Neutrophil (primary cell): ENCODE results near the gene SLC6A12.

Experiments used
- H3K27ac ChIP-seq: fragments of 200-600 bp; sonication (generic); 2 replicates; pipeline ENCODE4 v1.5.1; 2016; ENCODE audit warnings: mild to moderate bottlenecking, moderate library complexity
- H3K27me3 ChIP-seq: fragments of 200-600 bp; sonication (generic); 2 replicates; pipeline ENCODE4 v1.6.0; 2016; ENCODE audit warnings: mild to moderate bottlenecking
- H3K36me3 ChIP-seq: fragments of 200-600 bp; sonication (generic); 2 replicates; pipeline ENCODE4 v1.5.1; 2017
- H3K4me1 ChIP-seq, 2 experiments: fragments of 200-600 bp in 1 of 2; sonication (generic) in 1 of 2; 1 replicate in 1 of 2; 2 replicates in 1 of 2; pipeline versions ENCODE4 v1.5.1 to v1.6.1; 2013 to 2016; ENCODE audit warnings: low read depth in 1 of 2, low read length in 1 of 2, mild to moderate bottlenecking in 1 of 2, moderate library complexity in 1 of 2; ENCODE audit not compliant: control insufficient read depth in 1 of 2, insufficient read depth in 1 of 2
- H3K4me3 ChIP-seq, 2 experiments: fragments of 200-600 bp in 1 of 2; sonication (generic) in 1 of 2; 1 replicate in 1 of 2; 2 replicates in 1 of 2; pipeline ENCODE4 v1.5.1; 2013 to 2016; ENCODE audit warnings: low read depth in 1 of 2, low read length in 1 of 2, mild to moderate bottlenecking in 1 of 2, moderate library complexity in 1 of 2
- H3K9me3 ChIP-seq: fragments of 200-600 bp; sonication (generic); 2 replicates; pipeline ENCODE4 v1.5.1; 2016
- TF ChIP-seq, protein P1 (sequence below): fragments of 200-600 bp; sonication (generic); IDR thresholded peaks from 2 replicates; pipeline ENCODE4 v1.5.1; 2016; ENCODE audit warnings: antibody characterized with exemption

SLC6A12 gene

DNA sequence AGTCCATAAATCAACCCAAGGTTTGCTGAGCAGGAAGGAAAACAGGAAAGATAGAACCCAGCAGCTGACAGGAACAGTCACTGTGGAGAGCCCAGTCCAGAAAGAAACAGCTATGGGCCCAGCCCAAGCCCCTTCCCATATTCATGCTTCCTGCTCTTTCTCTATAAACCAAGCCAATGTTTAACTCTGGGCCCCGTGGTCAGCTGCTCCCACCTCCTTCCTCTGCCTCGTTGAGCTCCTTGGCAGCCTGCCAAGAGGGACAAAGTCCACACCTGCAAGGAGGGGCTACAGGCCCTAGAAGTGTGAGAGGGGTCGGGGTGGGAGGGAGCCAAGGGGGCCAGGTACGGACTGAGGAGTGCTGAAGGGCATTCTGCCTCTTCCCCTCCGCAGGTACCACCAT, 38.7 kb upstream of the SLC6A12 start:
- H3K4me1 ChIP-seq: no peaks in the 10 kb centered on the region
- no peaks in the 10 kb centered on the region for H3K36me3 ChIP-seq
- H3K27ac ChIP-seq: no peak overlapping the region
- peaks cover 32% of the 10 kb centered on the region for H3K27me3 ChIP-seq
- TF ChIP-seq, protein P1, sequence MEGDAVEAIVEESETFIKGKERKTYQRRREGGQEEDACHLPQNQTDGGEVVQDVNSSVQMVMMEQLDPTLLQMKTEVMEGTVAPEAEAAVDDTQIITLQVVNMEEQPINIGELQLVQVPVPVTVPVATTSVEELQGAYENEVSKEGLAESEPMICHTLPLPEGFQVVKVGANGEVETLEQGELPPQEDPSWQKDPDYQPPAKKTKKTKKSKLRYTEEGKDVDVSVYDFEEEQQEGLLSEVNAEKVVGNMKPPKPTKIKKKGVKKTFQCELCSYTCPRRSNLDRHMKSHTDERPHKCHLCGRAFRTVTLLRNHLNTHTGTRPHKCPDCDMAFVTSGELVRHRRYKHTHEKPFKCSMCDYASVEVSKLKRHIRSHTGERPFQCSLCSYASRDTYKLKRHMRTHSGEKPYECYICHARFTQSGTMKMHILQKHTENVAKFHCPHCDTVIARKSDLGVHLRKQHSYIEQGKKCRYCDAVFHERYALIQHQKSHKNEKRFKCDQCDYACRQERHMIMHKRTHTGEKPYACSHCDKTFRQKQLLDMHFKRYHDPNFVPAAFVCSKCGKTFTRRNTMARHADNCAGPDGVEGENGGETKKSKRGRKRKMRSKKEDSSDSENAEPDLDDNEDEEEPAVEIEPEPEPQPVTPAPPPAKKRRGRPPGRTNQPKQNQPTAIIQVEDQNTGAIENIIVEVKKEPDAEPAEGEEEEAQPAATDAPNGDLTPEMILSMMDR: no peak
- no peaks in the 10 kb centered on the region for H3K9me3 ChIP-seq
- H3K4me3 ChIP-seq: no peak overlapping the region

DNA sequence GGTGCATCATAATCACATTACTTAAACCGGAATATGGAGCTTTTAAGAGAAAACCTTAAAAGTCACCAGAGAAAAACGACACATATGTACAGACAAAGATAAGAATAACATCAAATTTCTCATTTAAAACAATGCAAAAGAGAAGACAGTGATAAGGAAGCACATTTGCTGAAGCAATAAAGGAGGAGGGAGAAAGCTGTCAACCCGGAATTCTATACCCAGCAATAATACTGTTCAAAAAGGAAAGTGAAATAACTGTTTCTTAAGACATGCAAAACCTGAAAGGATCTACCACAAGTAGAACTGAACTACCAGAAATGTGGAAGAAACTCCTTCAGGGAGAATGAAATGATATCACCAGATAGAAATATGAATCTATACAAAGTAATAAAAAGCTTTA, 33.3 kb upstream of the SLC6A12 start:
- Histone ChIP-seq H3K9me3 (no peaks in the 10 kb centered on the region), H3K4me3 (no peak overlapping the region), H3K27me3 (peaks cover 10% of the 10 kb centered on the region), H3K27ac (no peak overlapping the region), H3K36me3 (no peaks in the 10 kb centered on the region), H3K4me1 (no peaks in the 10 kb centered on the region)
- TF ChIP-seq, protein P1: no peak

DNA sequence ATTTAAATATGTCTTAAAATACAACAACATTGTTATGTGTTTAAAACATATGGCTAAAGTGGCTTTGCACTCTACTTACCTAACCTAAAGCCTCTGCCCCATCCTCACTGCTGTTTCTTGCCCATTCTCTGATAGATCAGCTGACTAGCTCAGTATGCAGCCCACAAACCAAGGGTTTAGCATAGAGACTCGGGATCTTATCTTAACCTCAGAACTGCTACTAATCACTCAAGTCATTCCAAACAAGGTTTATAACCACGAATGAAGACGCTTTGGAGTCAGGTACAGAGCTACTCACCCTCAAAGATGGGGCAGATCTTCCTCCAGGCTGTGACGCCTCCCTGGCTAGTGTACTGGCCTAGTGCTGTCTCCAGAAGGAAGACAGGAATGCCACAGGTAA, 29.4 kb upstream of the SLC6A12 start:
- Histone ChIP-seq H3K9me3 (no peaks in the 10 kb centered on the region), H3K27ac (no peak overlapping the region), H3K27me3 (peaks cover 10% of the 10 kb centered on the region), H3K4me3 (no peak overlapping the region), H3K4me1 (no peaks in the 10 kb centered on the region), H3K36me3 (no peaks in the 10 kb centered on the region)
- TF ChIP-seq, protein P1: no peak

DNA sequence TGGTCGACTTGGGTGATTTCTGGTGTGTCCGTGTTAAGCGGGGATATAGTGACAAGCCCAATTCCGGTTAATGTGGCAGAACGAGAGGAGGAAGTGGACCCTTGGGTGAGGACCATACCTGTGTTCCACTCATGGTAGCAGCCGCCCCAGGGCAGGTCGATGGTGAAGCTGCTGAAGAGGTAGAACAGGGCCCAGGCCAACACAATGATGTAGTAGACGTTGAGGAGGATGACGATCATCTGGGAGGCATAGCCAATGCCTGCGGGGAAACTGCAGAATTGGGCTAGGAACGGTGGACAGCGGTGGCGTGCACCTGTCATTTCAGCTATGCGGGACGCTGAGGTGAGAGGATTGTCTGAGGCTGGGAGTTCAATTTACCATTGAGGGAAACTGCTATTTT, 28.5 kb upstream of the SLC6A12 start:
- Histone ChIP-seq H3K4me3 (no peak overlapping the region), H3K9me3 (no peaks in the 10 kb centered on the region), H3K4me1 (no peaks in the 10 kb centered on the region), H3K27ac (no peak overlapping the region), H3K36me3 (no peaks in the 10 kb centered on the region), H3K27me3 (peaks cover 10% of the 10 kb centered on the region)
- TF ChIP-seq, protein P1: no peak

DNA sequence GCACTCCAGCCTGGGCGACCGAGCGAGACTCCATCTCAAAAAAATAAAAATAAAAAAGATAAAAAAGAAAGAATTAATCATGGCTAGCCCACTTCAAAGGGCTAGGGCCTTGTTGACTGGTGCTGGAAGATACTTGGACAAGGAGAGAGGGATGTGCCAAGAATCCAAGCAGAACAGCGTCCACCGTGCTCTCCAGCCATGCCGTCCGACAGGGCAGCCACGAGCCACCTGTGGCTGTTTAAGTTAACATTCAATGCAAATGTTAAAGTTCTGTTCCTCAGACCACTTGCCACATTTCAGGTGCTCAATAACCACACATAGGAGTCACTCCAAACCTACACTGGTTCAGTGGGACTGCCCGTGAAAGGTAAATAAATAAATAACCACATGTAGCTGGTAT, 27.3 kb upstream of the SLC6A12 start:
- Histone ChIP-seq H3K36me3 (no peaks in the 10 kb centered on the region), H3K4me3 (no peak overlapping the region), H3K4me1 (no peaks in the 10 kb centered on the region), H3K27me3 (peaks cover 10% of the 10 kb centered on the region), H3K27ac (no peak overlapping the region), H3K9me3 (no peaks in the 10 kb centered on the region)
- TF ChIP-seq, protein P1: no peak

DNA sequence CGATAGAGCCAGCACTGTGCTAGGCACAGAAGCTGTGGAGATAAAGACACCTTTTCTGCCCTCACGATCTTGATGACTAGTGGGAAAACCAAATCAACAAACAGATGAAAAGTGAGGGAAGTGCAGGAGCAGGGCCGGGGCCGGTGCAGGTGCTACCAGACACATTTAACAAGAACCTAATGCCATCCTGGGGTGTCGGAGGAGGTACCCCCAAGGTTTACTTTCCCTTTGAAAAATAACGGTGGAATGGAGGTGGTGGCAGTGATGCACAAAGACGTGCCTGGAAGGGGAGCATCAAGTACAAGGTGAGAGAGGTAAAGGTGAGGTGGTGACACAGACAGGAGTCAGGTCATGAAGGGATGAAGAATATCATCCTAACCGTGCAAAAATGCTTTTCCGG, 26.6 kb upstream of the SLC6A12 start:
- no peak overlapping the region for H3K27ac ChIP-seq
- H3K4me3 ChIP-seq: no peak overlapping the region
- no peaks in the 10 kb centered on the region for H3K4me1 ChIP-seq
- H3K9me3 ChIP-seq: no peaks in the 10 kb centered on the region
- peaks cover 10% of the 10 kb centered on the region for H3K27me3 ChIP-seq
- TF ChIP-seq, protein P1: no peak
- H3K36me3 ChIP-seq: no peaks in the 10 kb centered on the region
